Body of pancreas (tissue), 4 donors: ENCODE data around the gene LEF1. TPM values are rescaled to one million over a fixed set of nuclear protein-coding genes. Genes with fewer than 3 reads are reported as not detected.

Experiments
- ATAC-seq: fragments of 150-250 bp; one replicate; pipeline ENCODE4 v1.9.1; 2016
- DNase-seq, 4 donors: peaks; one replicate each; pipeline ENCODE4 v3.0.0-alpha.2; 2019
- H3K27ac ChIP-seq, 4 donors: fragments of 200-600 bp; sonication (generic); 1 replicate in 3 of 4; 2 replicates in 1 of 4; pipeline versions ENCODE4 v1.5.1 to v1.6.1; 2016 to 2019; ENCODE audit warnings: mild to moderate bottlenecking in 1 of 4, mixed read lengths in 1 of 4, moderate library complexity in 1 of 4
- H3K27me3 ChIP-seq, 2 donors: fragments of 200-600 bp; sonication (generic); one replicate each; pipeline ENCODE4 v1.6.0; 2016; ENCODE audit warnings: mild to moderate bottlenecking in 1 of 2
- H3K36me3 ChIP-seq, 2 donors: fragments of 200-600 bp; sonication (generic); replicated peaks in 1 of 2; 2 replicates each; pipeline ENCODE4 v1.5.1; 2016; ENCODE audit warnings: low read depth in 2 of 2; ENCODE audit not compliant: insufficient read depth in 1 of 2
- H3K4me1 ChIP-seq: fragments of 200-600 bp; sonication (generic); one replicate; pipeline ENCODE4 v1.6.0; 2016
- H3K4me3 ChIP-seq, 2 donors: fragments of 200-600 bp; sonication (generic); 1 replicate in 1 of 2; 2 replicates in 1 of 2; pipeline ENCODE4 v1.5.1; 2016 to 2019
- H3K9me3 ChIP-seq, 3 donors: fragments of 200-600 bp; sonication (generic); 1 replicate in 2 of 3; 2 replicates in 1 of 3; pipeline ENCODE4 v1.5.1; 2016
- CTCF ChIP-seq, 7 experiments: fragments of 450-650 bp in 4 of 7; fragments of 200-600 bp in 3 of 7; sonication (generic) in 3 of 7; IDR thresholded peaks; one replicate each; pipeline ENCODE4 v1.5.1; 2016 to 2019; ENCODE audit warnings: antibody characterized with exemption in 7 of 7
- POLR2A ChIP-seq, 3 donors: fragments of 450-650 bp; IDR thresholded peaks; one replicate each; pipeline ENCODE4 v1.6.1; 2016; ENCODE audit warnings: antibody characterized with exemption in 3 of 3, mild to moderate bottlenecking in 2 of 3
- WGBS, 2 donors: methylation state at CpG; one replicate each; pipeline ENCODE4 v1.1.5; 2017; 5-methylcytosine and 5-hydroxymethylcytosine counted together
- intact Hi-C: fragments of 100-400 bp; cut with DNase I; formaldehyde crosslinking; loops from one replicate; pipeline ENCODE4 v1.15.1; 2023
- total RNA-seq, 2 donors: library from RNA; depleted of rRNA; stranded (reverse); fragments of >200 nt; gene quantifications; one replicate each; pipeline ENCODE4 v1.1.0, GENCODE V29; 2016

Gene LEF1
- total RNA-seq, 2 donors from 2014 or later: 1.6 to 5.6 TPM

GRCh38 chr4:108005807-108006206 is 162.9 kb downstream of the LEF1 start:
- no peak overlapping the region for H3K4me3 ChIP-seq
- H3K4me1 ChIP-seq: no peaks in the 10 kb centered on the region
- no peaks in the 10 kb centered on the region for H3K9me3 ChIP-seq
- no peaks in the 10 kb centered on the region for H3K27me3 ChIP-seq
- no peak for ATAC-seq
- intact Hi-C loops: no loop called here
- 93 to 100% methylated on average over 1 of the region's 1 CpG for WGBS, 2 donors
- H3K27ac ChIP-seq: no peak overlapping the region
- DNase-seq: no peak
- no peak for TF ChIP-seq POLR2A (IDR thresholded peaks at IDR 0.05)
- TF ChIP-seq CTCF (IDR thresholded peaks at IDR 0.05): no peak
- no peaks in the 10 kb centered on the region for H3K36me3 ChIP-seq

GRCh38 chr4:108004646-108005045 is 164.1 kb downstream of the LEF1 start:
- 81 to 92% methylated on average over 2 of the region's 2 CpGs for WGBS, 2 donors
- H3K9me3 ChIP-seq: no peaks in the 10 kb centered on the region
- H3K4me1 ChIP-seq: no peaks in the 10 kb centered on the region
- H3K27ac ChIP-seq: no peak overlapping the region
- no peaks in the 10 kb centered on the region for H3K27me3 ChIP-seq
- no peak overlapping the region for H3K4me3 ChIP-seq
- no peak for DNase-seq
- ATAC-seq: no peak
- H3K36me3 ChIP-seq: no peaks in the 10 kb centered on the region
- intact Hi-C loops: no loop called here
- TF ChIP-seq POLR2A (IDR thresholded peaks at IDR 0.05): no peak
- no peak for TF ChIP-seq CTCF (IDR thresholded peaks at IDR 0.05)

GRCh38 chr4:108003982-108004515 is 164.7 kb downstream of the LEF1 start:
- intact Hi-C loops: no loop called here
- H3K9me3 ChIP-seq: no peaks in the 10 kb centered on the region
- no peak overlapping the region for H3K27ac ChIP-seq
- no peaks in the 10 kb centered on the region for H3K36me3 ChIP-seq
- 81 to 93% methylated on average over 3 to 4 of the region's 4 CpGs for whole genome bisulfite sequencing, 2 donors
- TF ChIP-seq CTCF (IDR thresholded peaks at IDR 0.05) (no peak), POLR2A (IDR thresholded peaks at IDR 0.05) (no peak)
- no peaks in the 10 kb centered on the region for H3K4me1 ChIP-seq
- H3K4me3 ChIP-seq: no peak overlapping the region
- ATAC-seq (no peak), DNase-seq (no peak)
- H3K27me3 ChIP-seq: no peaks in the 10 kb centered on the region

GRCh38 chr4:108001540-108002135 is 167.1 kb downstream of the LEF1 start:
- no peaks in the 10 kb centered on the region for H3K36me3 ChIP-seq
- no peak overlapping the region for H3K4me3 ChIP-seq
- H3K9me3 ChIP-seq: no peaks in the 10 kb centered on the region
- no peak overlapping the region for H3K27ac ChIP-seq
- intact Hi-C loops: no loop called here
- DNase-seq (no peak), ATAC-seq (no peak)
- TF ChIP-seq POLR2A (IDR thresholded peaks at IDR 0.05) (no peak), CTCF (IDR thresholded peaks at IDR 0.05) (no peak)
- peaks cover 7% of the 10 kb centered on the region for H3K4me1 ChIP-seq
- 92 to 96% methylated on average over 3 of the region's 3 CpGs for WGBS, 2 donors
- H3K27me3 ChIP-seq: no peaks in the 10 kb centered on the region

GRCh38 chr4:107999932-108000539 is 168.7 kb downstream of the LEF1 start:
- Histone ChIP-seq H3K9me3 (no peaks in the 10 kb centered on the region), H3K4me1 (peaks cover 7% of the 10 kb centered on the region), H3K4me3 (no peak overlapping the region), H3K27ac (no peak overlapping the region), H3K36me3 (no peaks in the 10 kb centered on the region), H3K27me3 (no peaks in the 10 kb centered on the region)
- TF ChIP-seq POLR2A (IDR thresholded peaks at IDR 0.05): no peak
- TF ChIP-seq CTCF (IDR thresholded peaks at IDR 0.05): no peak
- intact Hi-C loops: no loop called here
- ATAC-seq (no peak), DNase-seq (no peak)
- WGBS, 2 donors: 82 to 84% methylated on average over 2 of the region's 2 CpGs
